Right atrium auricular region (tissue), 2 donors: ENCODE measurements around the gene RHBDF2. TPM values are rescaled to one million over a fixed set of nuclear protein-coding genes. Genes with fewer than 3 reads are reported as not detected.
A peak's percentile ranks its signal among the peaks of the same experiment; 100 is the strongest.

Experiments
- DNase-seq: peaks from one replicate; pipeline ENCODE4 v3.0.0-alpha.2; 2019; ENCODE audit warnings: low spot score
- H3K27ac ChIP-seq, 2 donors: fragments of 200-600 bp; sonication (generic); 1 replicate in 1 of 2; 2 replicates in 1 of 2; pipeline ENCODE4 v1.5.1; 2016 to 2019
- H3K27me3 ChIP-seq, 2 donors: fragments of 200-600 bp; sonication (generic); one replicate each; pipeline versions ENCODE4 v1.5.1 to v1.6.0; 2017 to 2019
- H3K36me3 ChIP-seq: fragments of 200-600 bp; sonication (generic); one replicate; pipeline ENCODE4 v1.5.1; 2016
- H3K4me1 ChIP-seq, 2 donors: fragments of 200-600 bp; sonication (generic); one replicate each; pipeline versions ENCODE4 v1.5.1 to v1.6.0; 2017 to 2019
- H3K4me3 ChIP-seq, 2 donors: fragments of 200-600 bp; sonication (generic); 1 replicate in 1 of 2; 2 replicates in 1 of 2; pipeline ENCODE4 v1.5.1; 2017 to 2019; ENCODE audit warnings: mild to moderate bottlenecking in 1 of 2, moderate library complexity in 1 of 2
- H3K9me3 ChIP-seq, 2 donors: fragments of 200-600 bp; sonication (generic); one replicate each; pipeline ENCODE4 v1.5.1; 2019
- total RNA-seq, 2 donors: library from RNA; depleted of rRNA; stranded (reverse); fragments of >200 nt; gene quantifications; one replicate each; pipeline ENCODE4 v1.1.0, GENCODE V29; 2016
- TF ChIP-seq, protein P1 (sequence below), 2 donors: fragments of 200-600 bp; sonication (generic); IDR thresholded peaks; one replicate each; pipeline ENCODE4 v1.5.1; 2019; ENCODE audit warnings: antibody characterized with exemption in 2 of 2

The RHBDF2 gene
- total RNA-seq, 2 donors from 2014 or later, result 13.6 to 14.8 TPM

DNA sequence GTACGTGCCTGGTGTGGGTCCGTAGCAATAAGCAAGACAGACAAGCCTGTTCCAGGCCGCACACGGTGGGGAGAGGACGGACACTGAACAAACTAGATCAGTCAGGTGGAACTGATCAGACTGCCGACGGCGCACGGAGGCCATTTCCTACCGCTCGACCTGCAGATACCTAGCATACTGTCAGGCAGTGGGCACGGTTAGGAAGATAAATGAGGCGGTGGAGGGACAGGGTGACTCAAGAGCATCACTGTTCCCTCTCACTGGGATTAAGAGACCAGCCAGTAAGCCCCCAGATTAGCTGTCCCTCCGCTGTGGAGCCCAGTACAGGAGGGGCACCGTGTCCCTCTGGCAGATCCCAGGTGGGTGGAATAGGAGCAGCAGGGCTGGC lies 29.0 kb downstream of the RHBDF2 start:
- Histone ChIP-seq H3K27me3 (no peaks in the 10 kb centered on the region), H3K4me3 (no peak overlapping the region), H3K27ac (no peak overlapping the region), H3K4me1 (peaks cover 0 to 6% of the 10 kb centered on the region in 2 donors), H3K36me3 (peaks cover 14% of the 10 kb centered on the region), H3K9me3 (no peaks in the 10 kb centered on the region)
- TF ChIP-seq, protein P1, sequence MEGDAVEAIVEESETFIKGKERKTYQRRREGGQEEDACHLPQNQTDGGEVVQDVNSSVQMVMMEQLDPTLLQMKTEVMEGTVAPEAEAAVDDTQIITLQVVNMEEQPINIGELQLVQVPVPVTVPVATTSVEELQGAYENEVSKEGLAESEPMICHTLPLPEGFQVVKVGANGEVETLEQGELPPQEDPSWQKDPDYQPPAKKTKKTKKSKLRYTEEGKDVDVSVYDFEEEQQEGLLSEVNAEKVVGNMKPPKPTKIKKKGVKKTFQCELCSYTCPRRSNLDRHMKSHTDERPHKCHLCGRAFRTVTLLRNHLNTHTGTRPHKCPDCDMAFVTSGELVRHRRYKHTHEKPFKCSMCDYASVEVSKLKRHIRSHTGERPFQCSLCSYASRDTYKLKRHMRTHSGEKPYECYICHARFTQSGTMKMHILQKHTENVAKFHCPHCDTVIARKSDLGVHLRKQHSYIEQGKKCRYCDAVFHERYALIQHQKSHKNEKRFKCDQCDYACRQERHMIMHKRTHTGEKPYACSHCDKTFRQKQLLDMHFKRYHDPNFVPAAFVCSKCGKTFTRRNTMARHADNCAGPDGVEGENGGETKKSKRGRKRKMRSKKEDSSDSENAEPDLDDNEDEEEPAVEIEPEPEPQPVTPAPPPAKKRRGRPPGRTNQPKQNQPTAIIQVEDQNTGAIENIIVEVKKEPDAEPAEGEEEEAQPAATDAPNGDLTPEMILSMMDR (IDR thresholded peaks at IDR 0.05), result no peak
- DNase-seq, result no peak

DNA sequence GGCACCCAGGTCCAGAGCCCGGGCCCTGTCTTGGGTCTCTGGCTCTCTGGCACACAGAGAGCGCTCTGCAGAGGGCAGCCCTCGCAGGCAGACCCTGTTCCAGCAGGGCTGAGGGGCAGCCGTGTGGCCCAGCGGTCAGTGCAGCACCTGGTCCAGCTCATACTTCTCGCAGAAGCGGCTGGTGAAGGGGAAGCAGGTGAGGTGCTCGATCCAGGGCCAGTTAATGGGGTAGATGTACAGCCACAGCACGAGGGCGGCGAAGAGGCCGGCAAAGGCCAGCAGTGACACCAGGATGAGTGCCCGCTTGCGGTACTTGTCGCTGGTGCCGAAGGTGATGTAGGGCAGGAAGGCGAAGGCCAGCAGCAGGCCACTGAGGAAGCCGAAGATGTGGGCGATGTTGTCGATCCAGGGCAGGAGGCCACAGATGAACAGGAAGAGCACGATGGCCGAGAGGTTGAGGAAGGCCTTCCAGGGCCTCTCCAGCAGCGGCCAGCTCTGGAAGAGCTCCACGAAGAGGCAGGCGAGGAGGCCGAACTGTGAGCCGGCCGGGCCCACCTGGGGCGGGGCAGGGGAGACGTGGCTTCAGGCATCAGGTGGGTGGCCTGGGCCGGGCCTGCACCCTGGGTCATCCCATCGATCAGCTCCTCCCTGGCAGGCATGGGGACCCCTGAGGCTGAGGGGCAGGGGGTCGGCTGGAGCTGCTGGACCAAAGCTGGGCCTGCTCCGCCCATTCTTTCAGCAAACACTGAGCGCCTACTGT lies 29.5 kb downstream of the RHBDF2 start:
- H3K27ac ChIP-seq, result no peak overlapping the region
- DNase-seq, result no peak
- H3K36me3 ChIP-seq, result peaks cover 14% of the 10 kb centered on the region
- H3K9me3 ChIP-seq, result no peaks in the 10 kb centered on the region
- peaks cover 0 to 6% of the 10 kb centered on the region in 2 donors for H3K4me1 ChIP-seq
- H3K4me3 ChIP-seq, result no peak overlapping the region
- TF ChIP-seq, protein P1 (IDR thresholded peaks at IDR 0.05), result no peak
- H3K27me3 ChIP-seq, result no peaks in the 10 kb centered on the region

DNA sequence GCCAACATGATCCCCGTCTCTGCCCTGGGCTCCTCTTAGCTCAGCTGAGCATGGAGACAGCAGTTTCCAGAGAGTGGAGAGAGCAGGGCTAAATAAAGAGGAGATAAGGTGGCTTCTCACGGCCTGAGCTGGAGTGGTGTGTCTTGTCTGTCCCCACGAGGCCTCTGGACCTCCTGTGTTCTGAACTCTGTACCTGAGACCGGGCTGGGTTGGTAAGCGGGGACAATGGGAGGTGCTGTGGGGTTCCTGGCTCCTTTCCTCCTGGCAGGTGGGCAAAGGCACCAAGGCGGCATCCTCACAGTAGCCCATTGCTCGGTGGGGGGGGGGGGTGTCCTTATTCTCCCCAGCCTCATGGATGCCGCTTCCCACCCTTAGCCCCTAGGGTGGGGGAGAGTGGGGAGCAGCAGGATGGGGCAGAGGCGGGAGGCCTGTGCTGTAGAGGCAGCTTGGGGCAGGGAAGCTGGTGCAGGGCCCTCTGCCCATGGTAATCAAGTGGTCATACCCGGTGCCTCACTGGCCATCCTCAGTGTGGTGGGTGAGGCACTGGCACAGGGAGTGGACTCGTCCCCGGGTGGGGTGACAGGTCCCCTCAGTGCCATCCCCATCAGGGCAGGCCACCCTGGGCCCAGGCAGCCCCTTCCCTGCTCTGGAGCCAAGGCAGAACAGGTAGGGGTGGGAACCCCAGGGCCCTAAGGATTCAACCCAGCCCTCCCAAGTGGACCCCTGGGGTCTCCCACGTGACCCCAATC lies 31.1 kb downstream of the RHBDF2 start:
- peaks cover 0 to 11% of the 10 kb centered on the region in 2 donors for H3K4me1 ChIP-seq
- peak overlapping the region in 1 of 2 donors; percentile 17 for H3K27ac ChIP-seq
- no peak for DNase-seq

DNA sequence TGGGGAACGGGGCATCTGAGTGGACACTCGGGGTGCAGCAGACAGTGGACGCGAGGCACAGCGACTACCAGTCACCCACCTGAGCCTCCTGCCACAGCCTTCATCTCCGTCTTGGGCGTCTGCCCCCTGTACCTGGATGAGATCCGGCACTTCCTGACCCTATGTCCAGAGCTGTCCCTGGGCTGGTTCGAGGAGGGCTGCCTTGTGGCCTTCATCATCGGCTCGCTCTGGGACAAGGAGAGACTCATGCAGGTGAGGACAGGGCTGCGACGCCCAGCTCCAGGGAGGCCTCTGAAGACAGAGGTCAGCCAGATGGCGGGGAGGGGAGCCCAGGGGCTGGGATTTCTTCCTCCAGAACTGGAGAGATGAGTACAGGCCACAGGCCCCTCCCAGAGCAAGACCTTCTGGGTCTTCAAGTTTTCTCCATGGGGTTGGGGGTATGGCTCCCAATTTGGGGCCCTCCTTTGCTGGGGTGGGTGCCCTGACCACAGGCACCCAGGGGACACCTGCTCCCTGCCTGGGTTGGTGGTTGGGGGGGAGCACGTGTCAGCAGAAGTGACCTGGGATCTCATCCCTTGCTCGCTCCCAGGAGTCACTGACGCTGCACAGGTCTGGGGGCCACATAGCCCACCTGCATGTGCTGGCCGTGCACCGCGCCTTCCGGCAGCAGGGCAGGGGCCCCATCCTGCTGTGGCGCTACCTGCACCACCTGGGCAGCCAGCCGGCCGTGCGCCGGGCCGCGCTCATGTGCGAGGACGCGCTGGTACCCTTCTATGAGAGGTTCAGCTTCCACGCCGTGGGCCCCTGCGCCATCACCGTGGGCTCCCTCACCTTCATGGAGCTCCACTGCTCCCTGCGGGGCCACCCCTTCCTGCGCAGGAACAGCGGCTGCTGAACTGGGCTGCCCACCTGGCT lies 31.9 kb downstream of the RHBDF2 start:
- Histone ChIP-seq H3K27ac (no peak overlapping the region), H3K4me3 (no peak overlapping the region), H3K4me1 (peaks cover 0 to 11% of the 10 kb centered on the region in 2 donors), H3K9me3 (no peaks in the 10 kb centered on the region), H3K27me3 (no peaks in the 10 kb centered on the region), H3K36me3 (peaks cover 14% of the 10 kb centered on the region)
- TF ChIP-seq, protein P1 (IDR thresholded peaks at IDR 0.05), result no peak
- DNase-seq, result no peak

More for the DNA sequence above, 31.1 kb downstream of the RHBDF2 start:
- H3K36me3 ChIP-seq, result peaks cover 14% of the 10 kb centered on the region
- H3K27me3 ChIP-seq, result no peaks in the 10 kb centered on the region
- H3K9me3 ChIP-seq, result no peaks in the 10 kb centered on the region
- H3K4me3 ChIP-seq, result no peak overlapping the region
- TF ChIP-seq, protein P1 (IDR thresholded peaks at IDR 0.05), result no peak

DNA sequence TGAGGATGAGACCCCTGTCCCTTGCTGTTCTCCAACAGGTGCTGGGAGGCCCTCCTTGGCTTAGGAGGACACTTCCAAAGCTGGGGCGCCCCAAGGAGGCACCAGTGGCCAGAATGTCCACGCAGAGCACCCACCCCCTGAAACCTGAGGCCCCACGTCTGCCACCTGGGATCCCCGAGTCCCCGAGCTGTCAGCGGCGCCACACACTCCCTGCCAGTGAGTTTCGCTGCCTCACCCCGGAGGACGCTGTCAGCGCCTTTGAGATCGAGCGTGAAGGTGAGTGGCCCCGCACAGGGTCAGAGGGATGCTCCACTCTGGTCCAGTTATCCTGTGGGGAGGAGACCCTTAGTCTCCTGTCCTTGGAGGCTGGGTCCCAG lies 32.6 kb downstream of the RHBDF2 start:
- Histone ChIP-seq H3K27me3 (no peaks in the 10 kb centered on the region), H3K27ac (no peak overlapping the region), H3K4me1 (peaks cover 0 to 11% of the 10 kb centered on the region in 2 donors), H3K36me3 (peaks cover 9% of the 10 kb centered on the region), H3K9me3 (no peaks in the 10 kb centered on the region), H3K4me3 (no peak overlapping the region)
- TF ChIP-seq, protein P1 (IDR thresholded peaks at IDR 0.05), result no peak
- no peak for DNase-seq
